ENCODE measurements around the gene BMP7.
"Not testable (repeated sequence)": the region's sequence is repeated elsewhere in the genome, so short reads cannot be mapped to it uniquely, and the experiment has no call there.

Gene BMP7

GRCh38 chr20:57159945-57160610 lies 106.4 kb downstream of the BMP7 start:
- H3K4me3 ChIP-seq (ENCODE audit: low read length, poor library complexity, severe bottlenecking): no peak overlapping the region
- H4K20me1 ChIP-seq (ENCODE audit: insufficient read depth, low read length, poor library complexity, severe bottlenecking): no peaks in the 10 kb centered on the region
- no peak overlapping the region for H2AFZ ChIP-seq (ENCODE audit: low read length)
- TF ChIP-seq CTCF (conservative IDR thresholded peaks at IDR 0.05; ENCODE audit: low read length) (no peak), EZH2phosphoT487 (IDR thresholded peaks at IDR 0.05; ENCODE audit: borderline replicate concordance) (no peak)
- no peaks in the 10 kb centered on the region for H3K79me2 ChIP-seq (ENCODE audit: insufficient read depth, low read length)
- no peaks in the 10 kb centered on the region for H3K9me2 ChIP-seq (replicated peaks; ENCODE audit: low read depth, low read length)
- no peak overlapping the region for H3K9ac ChIP-seq (ENCODE audit: low read depth, low read length, poor library complexity, severe bottlenecking)
- no peaks in the 10 kb centered on the region for H3K4me1 ChIP-seq (ENCODE audit: insufficient read depth, low read length, poor library complexity, severe bottlenecking)
- H3F3A ChIP-seq (ENCODE audit: low read depth): no peaks in the 10 kb centered on the region
- no peaks in the 10 kb centered on the region for H3K27me3 ChIP-seq (ENCODE audit: insufficient read depth, low read length, poor library complexity, severe bottlenecking)
- no peaks in the 10 kb centered on the region for H3K36me3 ChIP-seq (ENCODE audit: insufficient read depth, low read length)
- H3K4me2 ChIP-seq (ENCODE audit: low read depth, low read length, poor library complexity, severe bottlenecking): no peak overlapping the region
- no peaks in the 10 kb centered on the region; the same call in 1 of the 2 replicates for H3K9me3 ChIP-seq (ENCODE audit: insufficient read depth, low read depth, low read length)

GRCh38 chr20:57159193-57159851 lies 107.1 kb downstream of the BMP7 start:
- H3F3A ChIP-seq (ENCODE audit: low read depth): no peaks in the 10 kb centered on the region
- H4K20me1 ChIP-seq (ENCODE audit: insufficient read depth, low read length, poor library complexity, severe bottlenecking): no peaks in the 10 kb centered on the region
- H3K27me3 ChIP-seq (ENCODE audit: insufficient read depth, low read length, poor library complexity, severe bottlenecking): no peaks in the 10 kb centered on the region
- H3K4me2 ChIP-seq (ENCODE audit: low read depth, low read length, poor library complexity, severe bottlenecking): no peak overlapping the region
- no peaks in the 10 kb centered on the region for H3K36me3 ChIP-seq (ENCODE audit: insufficient read depth, low read length)
- no peaks in the 10 kb centered on the region; the same call in 1 of the 2 replicates for H3K9me3 ChIP-seq (ENCODE audit: insufficient read depth, low read depth, low read length)
- no peaks in the 10 kb centered on the region for H3K79me2 ChIP-seq (ENCODE audit: insufficient read depth, low read length)
- H3K9ac ChIP-seq (ENCODE audit: low read depth, low read length, poor library complexity, severe bottlenecking): no peak overlapping the region
- H2AFZ ChIP-seq (ENCODE audit: low read length): no peak overlapping the region
- H3K4me3 ChIP-seq (ENCODE audit: low read length, poor library complexity, severe bottlenecking): no peak overlapping the region
- TF ChIP-seq EZH2phosphoT487 (IDR thresholded peaks at IDR 0.05; ENCODE audit: borderline replicate concordance): no peak
- no peak for TF ChIP-seq CTCF (conservative IDR thresholded peaks at IDR 0.05; ENCODE audit: low read length)
- H3K9me2 ChIP-seq (replicated peaks; ENCODE audit: low read depth, low read length): no peaks in the 10 kb centered on the region
- no peaks in the 10 kb centered on the region for H3K4me1 ChIP-seq (ENCODE audit: insufficient read depth, low read length, poor library complexity, severe bottlenecking)

GRCh38 chr20:57158474-57158873 lies 108.0 kb downstream of the BMP7 start:
- H3K36me3 ChIP-seq (ENCODE audit: insufficient read depth, low read length): no peaks in the 10 kb centered on the region
- H2AFZ ChIP-seq (ENCODE audit: low read length): no peak overlapping the region
- no peaks in the 10 kb centered on the region for H3K27me3 ChIP-seq (ENCODE audit: insufficient read depth, low read length, poor library complexity, severe bottlenecking)
- no peaks in the 10 kb centered on the region for H3K9me3 ChIP-seq (ENCODE audit: insufficient read depth, low read depth, low read length)
- H3K4me3 ChIP-seq (ENCODE audit: low read length, poor library complexity, severe bottlenecking): no peak overlapping the region
- no peaks in the 10 kb centered on the region for H3K9me2 ChIP-seq (replicated peaks; ENCODE audit: low read depth, low read length)
- H3K9ac ChIP-seq (ENCODE audit: low read depth, low read length, poor library complexity, severe bottlenecking): no peak overlapping the region
- no peaks in the 10 kb centered on the region for H4K20me1 ChIP-seq (ENCODE audit: insufficient read depth, low read length, poor library complexity, severe bottlenecking)
- TF ChIP-seq EZH2phosphoT487 (IDR thresholded peaks at IDR 0.05; ENCODE audit: borderline replicate concordance) (no peak), CTCF (conservative IDR thresholded peaks at IDR 0.05; ENCODE audit: low read length) (no peak)
- no peaks in the 10 kb centered on the region for H3K4me1 ChIP-seq (ENCODE audit: insufficient read depth, low read length, poor library complexity, severe bottlenecking)
- H3F3A ChIP-seq (ENCODE audit: low read depth): no peaks in the 10 kb centered on the region
- no peak overlapping the region for H3K4me2 ChIP-seq (ENCODE audit: low read depth, low read length, poor library complexity, severe bottlenecking)
- no peaks in the 10 kb centered on the region for H3K79me2 ChIP-seq (ENCODE audit: insufficient read depth, low read length)

- not testable (repeated sequence) for H3F3A ChIP-seq (ENCODE audit: low read depth); H3K4me3 ChIP-seq (ENCODE audit: low read length, poor library complexity, severe bottlenecking); H3K27me3 ChIP-seq (ENCODE audit: insufficient read depth, low read length, poor library complexity, severe bottlenecking); H3K9me3 ChIP-seq (ENCODE audit: insufficient read depth, low read depth, low read length); H3K36me3 ChIP-seq (ENCODE audit: insufficient read depth, low read length); H3K4me2 ChIP-seq (ENCODE audit: low read depth, low read length, poor library complexity, severe bottlenecking); H3K79me2 ChIP-seq (ENCODE audit: insufficient read depth, low read length); H4K20me1 ChIP-seq (ENCODE audit: insufficient read depth, low read length, poor library complexity, severe bottlenecking); H3K9ac ChIP-seq (ENCODE audit: low read depth, low read length, poor library complexity, severe bottlenecking); H3K9me2 ChIP-seq (replicated peaks; ENCODE audit: low read depth, low read length); H3K4me1 ChIP-seq (ENCODE audit: insufficient read depth, low read length, poor library complexity, severe bottlenecking); H2AFZ ChIP-seq (ENCODE audit: low read length)
These were observed 108.7 kb downstream of the BMP7 start for GRCh38 chr20:57157787-57158186.
